ENCODE data around the gene NPAS1.
A peak's percentile ranks its signal among the peaks of the same experiment; 100 is the strongest.

The NPAS1 gene

GRCh38 chr19:47020992-47021496 lies 1.4 kb downstream of the NPAS1 start:
- intact Hi-C loops (cut with micrococcal nuclease), result no loop called here
- Mint-ChIP-seq H3K27me3 (peaks cover 81% of the 10 kb centered on the region), H3K9me3 (no peaks in the 10 kb centered on the region), H3K4me1 (ENCODE audit: low read depth) (peaks cover 12% of the 10 kb centered on the region), H3K36me3 (ENCODE audit: low read depth) (no peaks in the 10 kb centered on the region), H3K4me3 (peak overlapping the region; percentile 42), H3K27ac (no peak overlapping the region)

DNA sequence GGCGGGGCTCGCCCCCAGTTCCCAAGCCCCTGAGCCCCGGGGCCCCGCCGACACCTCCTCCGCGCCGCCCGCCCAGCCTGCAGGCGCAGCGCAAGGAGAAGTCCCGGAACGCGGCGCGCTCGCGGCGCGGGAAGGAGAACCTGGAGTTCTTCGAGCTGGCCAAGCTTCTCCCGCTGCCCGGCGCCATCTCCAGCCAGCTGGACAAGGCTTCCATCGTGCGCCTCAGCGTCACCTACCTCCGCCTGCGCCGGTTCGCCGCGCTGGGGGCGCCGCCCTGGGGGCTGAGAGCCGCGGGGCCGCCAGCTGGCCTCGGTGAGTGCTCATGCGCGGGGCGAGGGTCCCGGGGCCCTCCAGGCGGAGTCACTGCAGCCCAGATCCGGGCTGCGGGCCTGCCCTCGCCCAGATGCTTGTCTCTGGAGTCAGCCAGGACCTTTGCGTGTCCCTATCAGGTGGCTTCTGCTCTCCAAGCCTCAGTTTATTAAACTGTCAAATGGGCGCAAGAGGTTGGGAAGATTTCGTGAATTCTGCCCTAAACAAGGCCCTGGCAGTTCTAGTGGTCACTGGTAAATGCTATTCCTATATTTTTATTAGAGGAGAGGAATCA lies 2.0 kb downstream of the NPAS1 start:
- Mint-ChIP-seq H3K27me3 (peaks cover 84% of the 10 kb centered on the region), H3K4me3 (peak overlapping the region; percentile 42), H3K9me3 (no peaks in the 10 kb centered on the region), H3K27ac (no peak overlapping the region), H3K4me1 (ENCODE audit: low read depth) (peaks cover 12% of the 10 kb centered on the region), H3K36me3 (ENCODE audit: low read depth) (no peaks in the 10 kb centered on the region)
- intact Hi-C loops (cut with micrococcal nuclease), result no loop called here

- no peak overlapping the region for H3K27ac Mint-ChIP-seq
- peaks cover 86% of the 10 kb centered on the region for H3K27me3 Mint-ChIP-seq
- no peaks in the 10 kb centered on the region for H3K36me3 Mint-ChIP-seq (ENCODE audit: low read depth)
- H3K4me1 Mint-ChIP-seq (ENCODE audit: low read depth), result peaks cover 12% of the 10 kb centered on the region
- intact Hi-C loops (cut with micrococcal nuclease), result no loop called here
- H3K4me3 Mint-ChIP-seq, result no peak overlapping the region
- no peaks in the 10 kb centered on the region for H3K9me3 Mint-ChIP-seq
Measured at GRCh38 chr19:47022140-47022536, 2.5 kb downstream of the NPAS1 start.

DNA sequence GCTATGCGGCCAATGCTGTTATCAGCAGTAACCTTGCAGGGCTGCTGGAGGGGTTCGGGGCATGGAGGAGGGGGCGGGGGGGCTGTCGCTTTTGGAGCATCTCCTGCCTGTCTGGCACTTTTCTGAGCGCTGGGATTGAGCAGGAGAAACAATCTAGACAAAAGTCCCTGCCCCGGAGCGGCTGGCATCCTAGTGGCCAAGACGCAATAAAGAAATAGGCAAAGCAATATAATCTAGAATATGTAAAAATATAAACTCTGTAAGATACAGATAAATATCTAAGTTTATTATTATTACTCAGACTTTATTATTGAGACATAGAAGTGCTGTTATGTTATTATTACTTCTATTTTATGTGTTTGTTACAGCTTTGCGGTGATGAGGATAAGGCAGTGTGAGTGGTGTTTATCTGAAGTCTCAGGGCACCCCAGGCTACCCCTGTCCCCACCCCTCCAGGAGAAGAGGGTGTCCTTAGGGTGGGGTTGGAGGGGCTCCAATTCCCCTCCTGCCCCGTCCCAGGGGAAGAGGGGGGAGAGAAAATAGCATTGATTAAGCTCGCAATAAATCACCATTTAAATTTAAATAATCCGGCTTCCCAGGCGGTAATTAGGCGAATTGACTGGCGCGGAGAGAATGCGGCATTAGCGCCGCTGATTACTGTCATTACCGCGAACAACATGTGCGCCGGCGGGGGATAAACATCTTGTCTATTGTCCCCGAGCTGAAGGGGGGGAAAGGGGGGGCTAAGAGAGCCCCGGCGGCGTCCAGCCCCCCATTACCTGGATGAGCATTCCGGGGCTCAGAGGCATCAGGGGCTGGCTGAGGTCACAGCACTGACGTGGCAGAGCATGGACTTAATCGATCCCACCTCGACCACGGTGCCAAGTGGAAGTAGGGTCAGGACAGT lies 3.2 kb downstream of the NPAS1 start:
- Mint-ChIP-seq H3K27ac (no peak overlapping the region), H3K36me3 (ENCODE audit: low read depth) (no peaks in the 10 kb centered on the region), H3K9me3 (no peaks in the 10 kb centered on the region), H3K4me1 (ENCODE audit: low read depth) (peaks cover 12% of the 10 kb centered on the region), H3K4me3 (no peak overlapping the region), H3K27me3 (peaks cover 85% of the 10 kb centered on the region)
- intact Hi-C loops (cut with micrococcal nuclease), result no loop called here

GRCh38 chr19:47023448-47023794 lies 3.8 kb downstream of the NPAS1 start:
- Mint-ChIP-seq H3K27me3 (peaks cover 88% of the 10 kb centered on the region), H3K4me1 (ENCODE audit: low read depth) (peaks cover 12% of the 10 kb centered on the region), H3K9me3 (no peaks in the 10 kb centered on the region), H3K4me3 (no peak overlapping the region), H3K36me3 (ENCODE audit: low read depth) (no peaks in the 10 kb centered on the region), H3K27ac (no peak overlapping the region)
- intact Hi-C loops (cut with micrococcal nuclease), result no loop called here

GRCh38 chr19:47024502-47024901 lies 4.9 kb downstream of the NPAS1 start:
- H3K4me3 Mint-ChIP-seq, result no peak overlapping the region
- no peaks in the 10 kb centered on the region for H3K36me3 Mint-ChIP-seq (ENCODE audit: low read depth)
- intact Hi-C loops (cut with micrococcal nuclease), result no loop called here
- H3K27me3 Mint-ChIP-seq, result peaks cover 88% of the 10 kb centered on the region
- peaks cover 12% of the 10 kb centered on the region for H3K4me1 Mint-ChIP-seq (ENCODE audit: low read depth)
- H3K27ac Mint-ChIP-seq, result no peak overlapping the region
- H3K9me3 Mint-ChIP-seq, result no peaks in the 10 kb centered on the region

- no peak overlapping the region for H3K4me3 Mint-ChIP-seq
- no peaks in the 10 kb centered on the region for H3K9me3 Mint-ChIP-seq
- H3K27me3 Mint-ChIP-seq, result peaks cover 91% of the 10 kb centered on the region
- H3K4me1 Mint-ChIP-seq (ENCODE audit: low read depth), result peaks cover 4% of the 10 kb centered on the region
- H3K27ac Mint-ChIP-seq, result no peak overlapping the region
- no peaks in the 10 kb centered on the region for H3K36me3 Mint-ChIP-seq (ENCODE audit: low read depth)
- intact Hi-C loops (cut with micrococcal nuclease), result no loop called here
Measured at GRCh38 chr19:47026156-47026555, 6.5 kb downstream of the NPAS1 start.

DNA sequence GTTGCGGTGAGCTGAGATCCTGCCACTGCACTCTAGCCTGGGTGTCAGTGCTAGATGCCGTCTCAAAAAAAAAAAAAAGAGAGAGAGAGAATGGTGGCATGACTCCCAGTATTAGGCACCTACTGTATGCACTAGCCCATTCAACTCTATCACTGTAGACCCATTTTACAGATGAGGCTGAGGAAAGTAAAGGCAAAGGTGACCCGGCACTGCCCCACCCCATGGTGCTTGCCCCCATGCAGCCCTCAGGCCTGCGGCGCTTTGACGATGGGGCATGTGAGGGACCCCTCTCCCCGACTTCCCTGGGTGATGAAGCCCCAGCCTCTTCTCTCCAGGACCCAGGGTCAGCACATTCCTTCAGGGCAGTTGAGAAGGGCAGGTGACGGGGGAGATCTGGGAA lies 7.3 kb downstream of the NPAS1 start:
- no peaks in the 10 kb centered on the region for H3K36me3 Mint-ChIP-seq (ENCODE audit: low read depth)
- no peak overlapping the region for H3K4me3 Mint-ChIP-seq
- peaks cover 88% of the 10 kb centered on the region for H3K27me3 Mint-ChIP-seq
- no peaks in the 10 kb centered on the region for H3K9me3 Mint-ChIP-seq
- H3K4me1 Mint-ChIP-seq (ENCODE audit: low read depth), result no peaks in the 10 kb centered on the region
- intact Hi-C loops (cut with micrococcal nuclease), result no loop called here
- no peak overlapping the region for H3K27ac Mint-ChIP-seq

GRCh38 chr19:47027586-47028088 lies 8.0 kb downstream of the NPAS1 start:
- Mint-ChIP-seq H3K27ac (no peak overlapping the region), H3K27me3 (peaks cover 88% of the 10 kb centered on the region)

GRCh38 chr19:47028195-47028601 lies 8.6 kb downstream of the NPAS1 start:
- Mint-ChIP-seq H3K4me1 (ENCODE audit: low read depth) (no peaks in the 10 kb centered on the region), H3K27ac (no peak overlapping the region), H3K27me3 (peaks cover 89% of the 10 kb centered on the region), H3K9me3 (no peaks in the 10 kb centered on the region), H3K4me3 (no peak overlapping the region), H3K36me3 (ENCODE audit: low read depth) (no peaks in the 10 kb centered on the region)
- intact Hi-C loops (cut with micrococcal nuclease), result no loop called here

More at GRCh38 chr19:47027586-47028088, 8.0 kb downstream of the NPAS1 start:
- Mint-ChIP-seq H3K4me3 (no peak overlapping the region), H3K9me3 (no peaks in the 10 kb centered on the region), H3K36me3 (ENCODE audit: low read depth) (no peaks in the 10 kb centered on the region), H3K4me1 (ENCODE audit: low read depth) (no peaks in the 10 kb centered on the region)
- intact Hi-C loops (cut with micrococcal nuclease), result no loop called here

DNA sequence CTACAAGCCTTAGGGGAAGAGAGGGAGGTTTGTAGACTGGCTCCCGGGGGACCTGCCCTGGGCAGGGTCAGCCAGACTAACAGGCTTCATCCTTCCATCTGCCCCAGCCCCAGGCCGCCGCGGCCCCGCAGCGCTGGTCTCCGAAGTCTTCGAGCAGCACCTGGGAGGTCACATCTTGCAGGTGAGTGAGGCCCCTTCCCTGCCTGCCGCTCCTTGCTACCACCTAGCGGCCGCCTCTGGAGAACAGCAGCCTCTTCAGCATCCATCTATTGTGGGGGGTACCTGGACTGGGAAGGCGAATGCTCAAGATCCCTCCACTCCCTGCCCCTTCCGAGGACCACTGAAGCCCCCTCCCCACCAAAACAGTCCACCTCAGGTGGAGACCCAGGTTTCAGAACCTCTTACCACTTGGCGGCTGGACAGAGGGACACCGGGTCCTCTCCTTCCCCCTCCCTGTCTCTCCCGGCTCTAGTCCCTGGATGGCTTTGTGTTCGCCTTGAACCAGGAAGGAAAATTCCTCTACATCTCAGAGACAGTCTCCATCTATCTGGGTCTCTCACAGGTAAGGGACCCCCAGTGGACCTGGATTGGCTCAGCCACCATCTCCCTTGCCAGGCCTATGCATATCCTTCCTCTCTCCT lies 12.7 kb downstream of the NPAS1 start:
- Mint-ChIP-seq H3K4me3 (no peak overlapping the region), H3K9me3 (no peaks in the 10 kb centered on the region), H3K27ac (no peak overlapping the region), H3K27me3 (peaks cover 76% of the 10 kb centered on the region), H3K4me1 (ENCODE audit: low read depth) (peaks cover 21% of the 10 kb centered on the region), H3K36me3 (ENCODE audit: low read depth) (no peaks in the 10 kb centered on the region)
- intact Hi-C loops (cut with micrococcal nuclease), result loop anchor here (2.0 kb wide), 1 partner anchor 19 kb away; no protein-coding TSS in a partner anchor

- intact Hi-C loops (cut with micrococcal nuclease), result loop anchor here (5.0 kb wide), 1 partner anchor 92 kb away; no protein-coding TSS in a partner anchor
- Mint-ChIP-seq H3K4me3 (peak overlapping the region; percentile 73), H3K4me1 (ENCODE audit: low read depth) (peaks cover 21% of the 10 kb centered on the region), H3K27me3 (peaks cover 56% of the 10 kb centered on the region), H3K27ac (peak overlapping the region; percentile 53), H3K36me3 (ENCODE audit: low read depth) (peaks cover 4% of the 10 kb centered on the region), H3K9me3 (no peaks in the 10 kb centered on the region)
Measured at GRCh38 chr19:47035127-47036096, 15.8 kb downstream of the NPAS1 start.

DNA sequence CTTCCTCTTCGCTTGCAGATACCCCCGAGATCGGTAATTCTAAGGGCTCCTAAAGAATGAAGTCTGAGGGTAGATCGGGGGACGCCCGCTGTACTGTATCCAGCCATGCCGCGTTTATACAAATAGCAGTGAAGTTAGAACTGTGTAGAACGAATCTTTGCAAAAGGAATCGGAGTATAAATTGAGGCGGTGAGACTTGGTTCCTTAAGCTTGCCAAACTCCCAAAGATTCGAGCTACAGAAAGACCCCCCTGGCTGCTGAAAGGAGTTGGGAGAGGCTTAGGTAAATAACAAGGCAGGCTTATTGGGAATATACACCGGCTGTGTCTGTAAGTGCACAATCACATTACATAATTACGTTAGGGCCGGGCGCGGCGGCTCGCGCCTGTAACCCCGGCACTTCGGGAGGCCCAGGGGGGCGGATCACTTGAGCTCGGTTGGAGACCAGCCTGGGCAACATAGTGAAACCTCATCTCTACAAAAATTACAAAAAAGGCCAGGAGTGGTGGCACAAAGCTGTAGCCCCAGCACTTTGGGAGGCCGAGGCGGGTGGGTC lies 16.5 kb downstream of the NPAS1 start:
- intact Hi-C loops (cut with micrococcal nuclease), result loop anchor here (5.0 kb wide), 1 partner anchor 91 kb away; no protein-coding TSS in a partner anchor
- H3K27me3 Mint-ChIP-seq, result peaks cover 51% of the 10 kb centered on the region
- peaks cover 6% of the 10 kb centered on the region for H3K36me3 Mint-ChIP-seq (ENCODE audit: low read depth)
- peak overlapping the region; percentile 53 for H3K27ac Mint-ChIP-seq
- no peaks in the 10 kb centered on the region for H3K9me3 Mint-ChIP-seq
- H3K4me3 Mint-ChIP-seq, result peak overlapping the region; percentile 73
- H3K4me1 Mint-ChIP-seq (ENCODE audit: low read depth), result peaks cover 21% of the 10 kb centered on the region
